NCI-H1092 treated with DMSO at 0.1 percent for 48 hours (cell line): ENCODE measurements around the gene C11orf87.

Experiments
- DNase-seq: peaks from one replicate; lab custom pipeline; 2025; lab: John Stamatoyannopoulos, UW

C11orf87 gene

DNA sequence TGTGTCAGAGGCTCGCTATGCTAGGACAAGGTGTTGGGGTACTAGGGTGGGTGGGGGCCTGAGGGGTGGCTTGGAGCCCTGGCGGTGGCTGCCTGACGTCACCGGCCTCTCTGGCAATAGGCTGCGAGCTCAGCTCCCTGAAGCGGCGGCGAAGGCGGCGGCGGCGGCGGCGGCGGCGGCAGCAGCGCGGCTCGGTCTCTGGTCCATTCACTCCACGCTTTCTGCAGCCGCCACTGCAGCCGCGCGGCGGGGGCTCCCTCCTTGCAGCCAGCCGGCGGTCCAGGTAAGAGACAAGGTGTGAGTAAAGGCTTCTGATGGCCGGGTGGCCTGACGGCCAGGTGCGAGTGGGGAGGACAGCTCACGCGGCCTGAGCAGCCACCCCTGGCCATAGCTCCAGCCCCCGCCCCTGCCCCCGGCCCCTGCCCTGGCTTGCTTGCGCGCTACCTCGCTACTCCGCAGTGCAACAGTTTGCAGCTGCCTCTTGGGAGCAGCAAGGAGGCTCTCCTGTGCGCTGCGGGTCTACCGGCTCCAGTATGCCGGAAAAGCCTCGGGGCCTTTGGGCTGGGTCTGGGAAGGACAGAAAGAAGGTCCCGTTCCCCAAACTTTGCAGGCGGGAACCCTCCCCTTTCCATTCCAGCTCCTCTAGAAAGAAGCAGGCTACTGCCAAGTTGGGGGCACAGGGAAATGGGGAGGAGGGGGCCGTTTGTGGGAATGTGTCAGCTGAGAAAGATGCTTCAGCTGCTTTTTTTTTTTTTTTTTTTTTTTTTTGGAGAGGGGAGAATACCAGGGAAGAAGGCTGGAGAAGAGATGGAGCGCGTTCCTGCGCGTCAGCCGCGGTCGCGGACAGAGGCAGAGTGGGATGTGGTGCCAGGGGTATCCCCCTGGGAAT lies at the start of gene C11orf87:
Gene C11orf87 (plus strand): TSS at position 210 of the 889 bp plus-strand sequence. CDS start 1,444 bp downstream, outside the sequence.
- DNase-seq, result peak; percentile 70

DNA sequence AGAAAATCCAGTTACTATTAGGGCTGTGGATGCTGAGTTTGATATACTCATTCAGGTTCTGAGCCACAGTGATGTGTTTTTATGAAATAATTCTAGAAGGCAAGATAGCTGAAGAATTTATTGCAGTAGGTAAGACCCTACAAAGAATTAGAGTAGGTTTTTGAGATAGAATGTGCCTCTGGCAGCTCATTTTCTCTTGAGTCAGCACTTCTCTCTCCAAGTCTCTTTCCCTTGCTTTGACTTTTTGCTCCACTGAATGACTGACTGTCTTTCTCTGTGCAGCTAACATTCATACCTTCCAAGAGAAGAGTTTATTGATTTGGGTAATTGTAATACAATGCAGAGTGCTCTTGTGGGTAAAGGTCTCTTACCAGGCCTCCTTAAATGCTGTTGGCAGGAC lies 48.0 kb upstream of the C11orf87 start:
- no peak for DNase-seq

DNA sequence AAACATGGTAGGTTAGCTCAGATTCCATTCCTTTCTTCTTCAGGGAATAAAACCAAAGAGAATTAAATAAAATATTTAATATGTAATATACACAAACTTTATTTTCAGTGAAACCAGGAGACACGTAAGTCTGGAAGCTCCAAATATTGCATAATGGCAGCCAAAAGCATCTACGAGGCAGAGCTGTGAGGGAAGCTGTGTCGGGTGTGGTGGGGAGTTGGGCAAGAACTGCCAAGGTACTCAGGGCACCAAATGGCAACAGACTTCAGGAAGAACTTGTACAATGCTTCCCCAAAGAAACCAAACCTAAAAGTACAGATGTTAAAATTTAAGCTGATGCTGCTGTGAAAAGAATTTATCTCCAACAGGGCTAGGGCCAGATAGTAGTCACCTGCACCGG lies 47.5 kb upstream of the C11orf87 start:
- DNase-seq, result no peak

GRCh38 chr11:109377039-109377742 lies 44.8 kb upstream of the C11orf87 start:
- DNase-seq, result no peak

- no peak for DNase-seq
These were observed 44.0 kb upstream of the C11orf87 start for GRCh38 chr11:109378034-109378433.

DNA sequence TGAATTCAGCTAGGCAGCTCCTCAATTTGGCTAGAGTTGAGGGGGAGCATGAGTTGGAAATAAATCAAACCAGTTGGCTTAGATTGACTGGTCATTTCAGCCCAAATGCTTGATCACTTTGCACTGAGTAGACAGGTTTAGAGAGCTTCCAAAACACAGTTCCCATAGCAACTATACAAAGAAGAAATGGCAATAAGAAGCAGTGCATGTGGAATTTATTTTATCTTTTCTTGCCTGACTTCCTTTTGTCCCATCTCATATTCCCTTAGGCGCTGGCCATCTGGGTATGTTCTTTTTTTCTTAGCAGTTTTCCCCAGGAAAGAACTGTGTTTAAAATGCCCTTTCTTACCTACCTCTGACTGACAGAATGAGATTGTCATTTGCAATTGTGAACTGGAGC lies 38.7 kb upstream of the C11orf87 start:
- no peak for DNase-seq

DNA sequence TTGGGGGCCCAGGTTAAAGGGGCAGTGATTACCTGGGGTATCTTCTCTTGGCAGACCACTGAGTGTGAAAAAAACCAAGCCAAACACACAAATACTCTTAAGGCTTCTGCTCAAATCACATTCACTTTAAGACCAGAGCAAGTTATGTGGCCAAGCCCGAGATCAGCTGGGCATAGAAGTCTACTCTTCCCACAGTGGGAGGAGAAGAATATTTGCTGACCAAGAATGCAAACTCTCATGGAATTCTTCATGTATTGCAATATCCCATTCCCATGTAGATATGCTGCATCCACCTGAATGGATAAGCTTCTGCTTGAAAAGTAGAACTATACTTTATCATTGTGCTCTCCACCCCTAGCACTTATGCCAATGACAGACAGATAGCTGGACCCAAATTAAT lies 37.1 kb upstream of the C11orf87 start:
- no peak for DNase-seq

DNA sequence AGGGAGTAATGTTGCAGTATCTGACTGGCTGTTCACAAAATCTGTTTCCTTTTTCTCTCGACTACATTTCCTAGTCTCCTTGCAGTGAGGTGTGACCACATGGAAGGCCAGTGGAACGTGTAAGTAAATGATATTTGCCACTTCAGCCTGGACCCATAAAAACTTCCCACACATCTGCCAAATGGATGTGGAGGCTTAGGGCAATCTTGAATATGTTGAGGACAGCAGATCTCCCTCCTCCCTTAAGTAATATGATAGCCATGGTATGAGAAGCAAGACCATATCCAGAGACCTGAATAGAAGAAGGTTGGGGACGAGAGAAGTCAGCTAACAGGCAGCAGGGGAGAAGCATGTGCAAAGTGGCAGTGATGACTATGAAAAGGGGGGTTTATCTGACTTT lies 33.0 kb upstream of the C11orf87 start:
- DNase-seq, result no peak

- DNase-seq, result no peak
These were observed 31.2 kb upstream of the C11orf87 start for GRCh38 chr11:109390752-109391151.

DNA sequence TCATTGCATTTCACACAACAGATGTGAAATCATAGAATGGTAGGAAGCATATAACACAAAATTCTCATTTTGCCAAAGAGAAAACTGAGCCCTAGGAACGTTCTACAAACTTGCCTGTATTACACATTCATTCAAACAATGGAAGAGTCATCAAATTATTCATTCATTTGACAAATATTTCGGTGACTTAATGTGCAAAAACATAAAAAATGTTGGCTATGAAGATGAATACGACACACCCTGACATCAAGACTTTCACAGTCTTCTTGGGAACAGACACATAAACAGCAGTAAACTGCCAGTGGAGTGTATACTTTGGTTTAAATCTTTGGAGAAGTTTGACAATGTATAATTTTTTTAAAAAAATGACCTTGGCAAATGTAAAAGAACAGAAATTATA lies 20.4 kb upstream of the C11orf87 start:
- no peak for DNase-seq

- DNase-seq, result no peak
These were observed 16.3 kb upstream of the C11orf87 start for GRCh38 chr11:109405671-109406070.

DNA sequence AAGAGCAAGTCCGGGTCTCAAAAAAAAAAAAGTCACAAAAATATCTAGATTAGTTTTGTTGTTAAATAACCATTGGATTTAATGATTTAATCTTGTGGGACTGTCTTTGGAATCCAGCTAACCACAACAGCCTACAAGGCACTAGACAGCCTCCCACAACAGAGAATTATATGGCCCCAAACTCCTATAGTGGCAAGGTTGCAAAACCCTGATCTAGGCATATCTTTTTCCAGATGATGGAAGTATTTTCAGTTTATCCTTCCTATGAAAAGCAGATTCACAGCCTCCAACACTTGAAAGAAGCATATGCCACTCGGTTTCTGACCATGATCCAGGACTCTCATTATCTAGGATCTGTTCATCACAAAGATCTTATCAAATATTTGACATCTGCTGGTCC lies 5.4 kb upstream of the C11orf87 start:
- DNase-seq, result no peak

DNA sequence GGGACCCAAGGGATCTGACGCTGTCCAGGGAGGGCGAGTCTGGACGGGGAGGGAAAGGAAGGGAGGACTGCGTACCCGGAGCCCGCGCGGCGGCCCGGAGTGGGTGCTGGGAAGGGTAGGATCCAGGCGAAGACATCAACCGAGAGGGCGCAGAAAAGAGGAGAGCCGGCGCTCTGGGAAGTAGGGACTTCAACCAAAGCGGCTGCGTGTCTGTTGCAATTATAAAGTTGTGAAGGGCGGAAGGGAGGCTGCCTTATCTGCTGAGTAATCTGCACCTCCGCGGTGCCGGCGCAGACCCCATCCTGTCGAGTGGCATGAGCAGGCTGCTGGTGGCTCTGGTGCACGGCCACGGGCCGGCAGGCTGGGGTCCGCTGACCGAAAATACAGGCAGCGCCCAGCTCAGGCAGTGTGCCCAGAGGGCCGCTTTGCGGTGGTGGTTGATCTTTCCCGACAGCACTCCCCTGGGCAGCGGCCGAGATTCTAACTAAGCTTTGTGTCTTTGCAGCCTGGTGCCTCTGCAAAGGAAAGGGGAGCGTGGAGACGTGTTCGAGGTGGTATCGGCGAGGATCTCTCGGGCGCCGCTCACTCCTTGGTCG lies 978 bp downstream of the C11orf87 start:
- peak; percentile 60 for DNase-seq

- DNase-seq, result peak; percentile 44
These were observed 1.6 kb downstream of the C11orf87 start for GRCh38 chr11:109423466-109424190.

GRCh38 chr11:109424901-109425300 lies 2.9 kb downstream of the C11orf87 start:
- DNase-seq, result no peak

DNA sequence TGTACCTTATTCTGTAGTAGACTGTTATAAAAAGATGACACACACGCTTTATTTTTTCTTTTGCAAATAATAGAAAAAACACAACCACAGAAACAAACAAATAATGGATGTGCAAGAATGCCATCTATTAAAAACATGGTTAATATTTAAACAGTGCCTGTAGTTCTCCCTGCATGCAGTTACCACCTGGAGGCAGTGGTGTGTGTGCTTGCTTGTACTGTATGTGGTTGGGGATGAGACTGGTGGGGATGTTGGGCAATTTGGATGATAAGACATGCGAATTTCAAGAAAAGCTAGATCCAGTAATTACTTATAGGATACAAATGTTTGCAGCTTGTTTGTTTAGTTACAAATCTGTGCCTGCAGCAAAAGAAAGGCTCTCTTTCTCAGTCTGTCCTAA lies 3.6 kb downstream of the C11orf87 start:
- peak; percentile 13 for DNase-seq

DNA sequence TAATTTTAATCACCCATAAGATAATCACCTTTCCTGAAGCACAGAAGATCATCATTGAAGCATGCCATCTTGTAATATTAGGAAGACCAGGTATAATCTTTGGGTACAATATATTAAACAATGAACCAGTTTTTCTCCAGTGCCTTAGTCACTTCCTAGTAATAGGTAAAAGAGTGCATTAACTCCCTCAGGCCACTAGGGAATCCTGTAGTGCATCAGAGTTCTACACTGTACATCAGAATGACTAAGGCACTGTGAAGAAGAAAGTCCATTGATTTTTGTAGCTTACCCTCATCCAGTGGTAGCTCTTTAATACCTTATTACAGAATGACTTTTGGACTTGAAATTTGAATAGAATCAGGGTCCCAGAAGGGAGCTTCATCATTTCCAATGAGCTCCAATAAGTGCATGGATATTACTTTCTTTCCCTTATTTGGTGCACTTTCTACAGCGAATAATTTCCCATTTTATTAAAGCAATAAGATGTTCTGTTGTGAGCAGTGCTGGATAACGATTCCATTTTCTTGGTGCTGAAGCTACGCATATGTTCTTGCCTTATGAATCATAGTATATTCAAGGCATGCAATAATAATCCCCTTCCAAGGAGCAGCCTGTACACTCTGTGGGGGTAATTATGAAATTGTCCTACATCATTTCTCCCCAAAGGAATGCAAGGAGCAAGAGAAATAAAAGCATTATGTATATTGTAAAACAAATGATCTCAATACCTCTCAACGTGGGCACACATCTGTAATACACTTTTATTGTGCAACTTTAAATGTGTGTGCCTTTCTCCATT lies 4.7 kb downstream of the C11orf87 start:
- DNase-seq, result peak; percentile 48

- DNase-seq, result no peak
These were observed 10.1 kb downstream of the C11orf87 start for GRCh38 chr11:109432105-109432504.

- no peak for DNase-seq
These were observed 11.8 kb downstream of the C11orf87 start for GRCh38 chr11:109433753-109434256.

DNA sequence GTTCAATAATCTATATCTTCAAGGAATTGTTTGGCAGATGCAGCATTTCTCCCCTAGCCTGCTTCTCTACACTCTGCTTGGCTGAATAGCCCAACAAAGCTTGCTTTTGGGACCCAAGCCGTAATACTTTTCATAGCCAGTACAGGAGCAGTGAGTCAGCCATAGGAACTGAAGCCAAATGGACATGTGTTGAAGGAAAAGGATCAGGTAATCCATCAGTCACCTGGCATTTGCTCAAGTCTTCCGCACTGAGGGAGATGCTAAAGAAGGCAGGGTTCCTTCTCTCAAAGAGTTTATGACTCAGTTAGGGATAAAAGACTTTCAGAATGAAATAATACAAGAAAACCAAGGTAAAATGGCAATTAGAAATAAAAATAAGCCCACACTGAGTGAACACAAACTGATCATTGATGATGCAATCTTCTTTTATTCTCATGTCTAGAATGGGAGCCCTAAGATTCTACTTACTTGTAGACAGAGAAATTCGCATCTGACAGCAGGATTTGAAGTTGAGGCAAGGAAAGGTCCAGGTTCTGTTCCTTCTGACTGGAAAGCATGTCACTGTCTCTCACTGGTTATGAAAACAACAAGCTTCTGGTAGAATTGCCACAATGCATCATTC lies 13.2 kb downstream of the C11orf87 start:
- no peak for DNase-seq

GRCh38 chr11:109439684-109440083 lies 17.7 kb downstream of the C11orf87 start:
- no peak for DNase-seq
